GM12873 (cell line): ENCODE measurements around the gene FAM174C.

Experiments used
- CTCF ChIP-seq: IDR thresholded peaks from 2 replicates; pipeline ENCODE4 v1.5.1; 2012; ENCODE audit warnings: low read depth, mild to moderate bottlenecking, moderate library complexity, low read length, control low read depth; ENCODE audit not compliant: insufficient read depth; ENCODE audit errors: missing control alignments

Gene FAM174C

GRCh38 chr19:1250437-1251260 lies 24.7 kb upstream of the FAM174C start:
- no peak for TF ChIP-seq CTCF

GRCh38 chr19:1251330-1252220 lies 23.8 kb upstream of the FAM174C start:
- TF ChIP-seq CTCF: no peak

- no peak for TF ChIP-seq CTCF
Measured at GRCh38 chr19:1252221-1252820, 23.0 kb upstream of the FAM174C start.

- no peak for TF ChIP-seq CTCF
Measured at GRCh38 chr19:1252821-1253513, 22.4 kb upstream of the FAM174C start.

- no peak for TF ChIP-seq CTCF
Measured at GRCh38 chr19:1253514-1254080, 21.7 kb upstream of the FAM174C start.

- no peak for TF ChIP-seq CTCF
Measured at GRCh38 chr19:1254081-1254527, 21.2 kb upstream of the FAM174C start.
